WI38 (cell line): Measurements from ENCODE around the gene CD302.
"Not testable (repeated sequence)": the region's sequence is repeated elsewhere in the genome, so short reads cannot be mapped to it uniquely, and the experiment has no call there.

Source experiments
- H3K4me3 ChIP-seq: 2 replicates; pipeline ENCODE4 v1.5.1; 2011; ENCODE audit warnings: low read depth, mild to moderate bottlenecking, control low read depth, low read length
- TF ChIP-seq, protein P1 (sequence below): IDR thresholded peaks from 2 replicates; pipeline ENCODE4 v1.5.1; 2012; ENCODE audit warnings: low read depth, mild to moderate bottlenecking, control low read depth, low read length

The CD302 gene

DNA sequence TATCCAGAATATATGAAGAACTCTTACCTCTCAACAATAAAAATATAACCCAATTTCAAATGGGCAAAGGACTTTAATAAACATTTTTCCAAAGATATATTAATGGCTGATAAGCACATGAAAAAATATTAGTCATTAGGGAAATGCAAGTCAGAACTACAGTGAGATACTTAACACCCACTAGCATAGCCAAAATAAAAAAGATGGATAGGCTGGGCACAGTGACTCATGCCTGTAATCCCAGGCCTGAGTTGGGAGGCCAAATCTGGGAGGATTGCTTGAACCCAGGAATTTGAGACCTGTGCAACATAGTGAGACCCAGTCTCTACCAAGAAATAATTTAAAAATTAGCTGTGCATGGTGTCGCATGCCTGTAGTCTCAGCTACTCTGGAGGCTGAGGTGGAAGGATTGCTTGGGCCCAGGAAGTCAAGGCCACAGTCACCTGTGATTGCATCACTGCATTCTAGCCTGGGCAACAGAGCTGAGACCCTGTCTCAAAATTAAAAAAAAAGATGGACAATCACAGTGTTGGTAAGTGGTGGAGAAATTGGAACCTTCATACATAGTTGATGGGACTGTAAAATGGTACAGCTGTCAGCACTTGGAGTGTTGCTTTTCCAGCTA lies 60.6 kb downstream of the CD302 start:
- H3K4me3 ChIP-seq, result no peak overlapping the region
- TF ChIP-seq, protein P1, sequence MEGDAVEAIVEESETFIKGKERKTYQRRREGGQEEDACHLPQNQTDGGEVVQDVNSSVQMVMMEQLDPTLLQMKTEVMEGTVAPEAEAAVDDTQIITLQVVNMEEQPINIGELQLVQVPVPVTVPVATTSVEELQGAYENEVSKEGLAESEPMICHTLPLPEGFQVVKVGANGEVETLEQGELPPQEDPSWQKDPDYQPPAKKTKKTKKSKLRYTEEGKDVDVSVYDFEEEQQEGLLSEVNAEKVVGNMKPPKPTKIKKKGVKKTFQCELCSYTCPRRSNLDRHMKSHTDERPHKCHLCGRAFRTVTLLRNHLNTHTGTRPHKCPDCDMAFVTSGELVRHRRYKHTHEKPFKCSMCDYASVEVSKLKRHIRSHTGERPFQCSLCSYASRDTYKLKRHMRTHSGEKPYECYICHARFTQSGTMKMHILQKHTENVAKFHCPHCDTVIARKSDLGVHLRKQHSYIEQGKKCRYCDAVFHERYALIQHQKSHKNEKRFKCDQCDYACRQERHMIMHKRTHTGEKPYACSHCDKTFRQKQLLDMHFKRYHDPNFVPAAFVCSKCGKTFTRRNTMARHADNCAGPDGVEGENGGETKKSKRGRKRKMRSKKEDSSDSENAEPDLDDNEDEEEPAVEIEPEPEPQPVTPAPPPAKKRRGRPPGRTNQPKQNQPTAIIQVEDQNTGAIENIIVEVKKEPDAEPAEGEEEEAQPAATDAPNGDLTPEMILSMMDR, result no peak

DNA sequence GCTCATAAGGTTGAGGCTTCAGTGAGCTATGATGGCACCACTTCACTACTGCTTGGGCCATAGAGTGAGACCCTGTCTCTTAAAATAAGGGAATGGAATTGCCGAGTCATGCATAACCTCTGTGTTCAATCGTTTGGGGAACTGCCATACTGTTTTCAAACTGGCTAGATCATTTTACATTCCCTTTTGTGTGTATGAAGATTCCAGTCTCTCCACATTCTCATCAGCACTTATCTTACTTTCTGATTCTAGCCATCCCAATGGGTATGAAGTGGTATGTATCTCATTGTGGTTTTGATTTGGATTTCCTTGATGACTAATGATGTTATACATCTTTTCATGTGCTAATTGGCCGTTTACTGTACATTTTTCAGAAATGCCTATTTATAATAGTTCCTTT lies 62.0 kb downstream of the CD302 start:
- TF ChIP-seq, protein P1, result no peak
- no peak overlapping the region for H3K4me3 ChIP-seq

DNA sequence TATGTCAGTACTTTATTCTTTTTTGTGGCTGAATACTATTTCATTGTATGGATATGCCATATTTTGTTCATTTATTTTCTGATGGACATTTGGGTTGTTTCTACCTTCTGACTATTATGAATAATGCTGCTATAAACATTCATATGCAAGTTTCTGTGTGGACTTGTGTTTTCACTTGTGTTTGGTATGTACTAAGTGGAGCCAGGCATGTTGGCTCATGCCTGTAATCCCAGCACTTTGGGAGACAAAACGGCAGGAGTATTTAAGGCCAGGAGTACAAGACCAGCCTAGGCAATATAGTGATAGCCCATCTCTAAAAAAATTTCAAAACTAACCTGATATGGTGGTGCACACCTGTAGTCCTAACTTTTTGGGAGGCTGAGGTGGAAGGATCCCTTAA lies 62.4 kb downstream of the CD302 start:
- TF ChIP-seq, protein P1, result no peak
- no peak overlapping the region for H3K4me3 ChIP-seq

DNA sequence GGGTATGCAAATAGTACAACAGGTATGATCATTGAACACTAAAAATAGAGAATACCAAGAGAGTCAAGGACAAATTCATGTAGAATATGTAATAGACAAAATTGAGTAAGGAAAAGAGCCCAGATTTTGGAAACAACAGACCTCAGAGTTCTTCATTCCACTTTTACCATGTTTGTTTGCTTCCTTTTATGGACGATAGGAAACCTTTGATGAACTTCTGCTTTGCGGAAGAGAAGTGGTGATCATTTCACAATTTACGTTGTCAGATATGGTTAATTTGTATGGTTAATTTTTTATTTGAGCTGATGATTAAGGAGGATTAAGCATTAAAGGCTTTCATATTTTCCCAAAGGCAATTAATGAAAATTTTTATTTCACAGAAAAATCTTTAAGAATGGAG lies 69.4 kb downstream of the CD302 start:
- TF ChIP-seq, protein P1, result no peak
- no peak overlapping the region for H3K4me3 ChIP-seq

DNA sequence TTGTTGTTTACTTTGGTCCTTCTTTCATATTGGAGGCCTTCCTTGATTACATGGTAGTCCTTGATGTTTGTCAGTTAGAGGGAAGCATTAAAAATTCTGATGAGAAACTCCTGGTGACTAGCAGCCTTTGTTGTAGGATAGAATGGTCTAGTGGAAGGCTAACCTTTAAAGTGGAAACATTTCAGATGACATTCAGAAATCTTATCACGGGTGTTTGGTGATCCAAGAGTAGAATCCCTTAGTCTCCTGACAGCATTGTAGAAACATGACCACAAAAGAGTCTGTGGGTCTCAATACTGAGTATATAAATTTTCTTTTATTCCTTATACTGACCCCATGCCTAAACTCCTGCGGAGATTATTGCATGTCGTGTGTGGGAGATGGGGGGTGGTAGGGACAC lies 72.3 kb downstream of the CD302 start:
- TF ChIP-seq, protein P1, result no peak
- H3K4me3 ChIP-seq, result no peak overlapping the region

DNA sequence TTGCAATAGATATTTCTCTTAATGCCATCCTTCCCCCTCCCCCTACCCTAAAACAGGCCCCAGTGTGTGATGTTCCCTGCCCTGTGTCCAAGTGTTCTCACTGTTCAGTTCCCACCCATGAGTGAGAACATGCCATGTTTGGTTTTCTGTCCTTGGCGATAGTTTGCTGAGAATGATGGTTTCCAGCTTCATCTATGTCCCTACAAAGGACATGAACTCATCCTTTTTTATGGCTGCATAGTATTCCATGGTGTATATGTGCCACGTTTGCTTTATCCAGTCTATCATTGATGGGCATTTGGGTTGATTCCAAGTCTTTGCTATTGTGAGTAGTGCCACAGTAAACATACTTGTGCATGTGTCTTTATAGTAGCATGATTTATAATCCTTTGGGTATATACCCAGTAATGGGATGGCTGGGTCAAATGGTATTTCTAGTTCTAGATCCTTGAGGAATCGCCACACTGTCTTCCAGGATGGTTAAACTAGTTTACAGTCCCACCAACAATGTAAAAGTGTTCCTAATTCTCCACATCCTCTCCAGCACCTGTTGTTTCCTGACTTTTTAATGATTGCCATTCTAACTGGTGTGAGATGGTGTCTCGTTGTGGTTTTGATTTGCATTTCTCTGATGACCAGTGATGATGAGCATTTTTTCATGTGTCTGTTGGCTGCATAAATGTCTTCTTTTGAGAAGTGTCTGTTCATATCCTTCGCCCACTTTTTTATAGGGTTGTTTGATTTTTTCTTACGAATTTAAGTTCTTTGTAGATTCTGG lies 73.0 kb downstream of the CD302 start:
- not testable (repeated sequence) for H3K4me3 ChIP-seq

DNA sequence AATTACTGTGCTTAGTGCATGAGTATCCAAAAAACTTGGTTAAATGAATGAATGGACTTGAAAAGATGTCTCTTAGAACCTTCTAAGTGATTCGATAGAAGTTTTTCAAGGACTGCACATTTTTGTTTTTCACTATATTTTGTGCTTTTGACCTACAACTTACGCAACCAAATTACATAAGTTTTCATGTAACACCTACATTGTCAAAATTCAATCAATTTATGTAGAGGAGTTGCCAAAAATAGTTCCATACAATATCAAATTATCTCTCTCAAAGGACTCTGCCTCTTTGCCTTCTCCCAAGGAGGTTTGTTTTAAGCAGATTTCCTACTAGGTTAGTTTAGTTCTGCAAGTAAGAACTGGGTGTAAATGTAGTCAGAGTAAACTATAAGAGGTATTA lies 75.4 kb downstream of the CD302 start:
- H3K4me3 ChIP-seq, result no peak overlapping the region
- TF ChIP-seq, protein P1, result no peak
